Right ventricle myocardium superior (tissue), 1 donor: ENCODE data around the gene MYBPC2. TPM values are rescaled to one million over a fixed set of nuclear protein-coding genes. Genes with fewer than 3 reads are reported as not detected.

Experiments used
- ATAC-seq: fragments of 200-7000 bp; cut with Tn5 transposase; one replicate; pipeline ENCODE4 v1.9.1; 2020; ENCODE audit warnings: mild to moderate bottlenecking; ENCODE audit not compliant: poor library complexity
- DNase-seq: peaks from one replicate; pipeline ENCODE4 v3.0.0-alpha.2; 2020
- intact Hi-C: fragments of 100-400 bp; cut with DNase I; formaldehyde crosslinking; loops from one replicate; pipeline ENCODE4 v1.11.2; 2022
- total RNA-seq: library from RNA; stranded (reverse); fragmentation: NEBNext Ultra II Directional; extraction: Animal tissue kit (Norgen Biotek cat#: 25700); gene quantifications from one replicate; pipeline ENCODE4 v1.2.1, GENCODE V29; 2021
- donor health status: DM: no; HTN: yes; CAD: no; lungs with severe emphysema.

MYBPC2 gene
- total RNA-seq, 1 donor from 2014 or later = not detected

GRCh38 chr19:50406156-50406820, 26.4 kb upstream of the MYBPC2 start:
- intact Hi-C loops = no loop called here
- DNase-seq (no peak), ATAC-seq (no peak)

- ATAC-seq (no peak), DNase-seq (no peak)
- intact Hi-C loops = no loop called here
These were observed 25.9 kb upstream of the MYBPC2 start for GRCh38 chr19:50406829-50407228.

GRCh38 chr19:50409347-50409746, 23.3 kb upstream of the MYBPC2 start:
- intact Hi-C loops = no loop called here
- DNase-seq (no peak), ATAC-seq (no peak)

- no peak for ATAC-seq
- intact Hi-C loops = loop anchor here (5.0 kb wide), 1 partner anchor 43 kb away; the partner anchor contains the start of gene NAPSA
- DNase-seq = no peak
These were observed 22.6 kb upstream of the MYBPC2 start for GRCh38 chr19:50410109-50410508.

GRCh38 chr19:50412419-50412818, 20.3 kb upstream of the MYBPC2 start:
- ATAC-seq (no peak), DNase-seq (no peak)
- intact Hi-C loops = loop anchor here (5.0 kb wide), 1 partner anchor 45 kb away; the partner anchor contains the start of gene NAPSA

GRCh38 chr19:50413096-50413495, 19.6 kb upstream of the MYBPC2 start:
- no peak for DNase-seq
- intact Hi-C loops = loop anchor here (5.0 kb wide), 1 partner anchor 46 kb away; the partner anchor contains the start of gene NAPSA
- no peak for ATAC-seq

GRCh38 chr19:50413531-50413930, 19.2 kb upstream of the MYBPC2 start:
- ATAC-seq = no peak
- intact Hi-C loops = loop anchor here (5.0 kb wide), 1 partner anchor 46 kb away; the partner anchor contains the start of gene NAPSA

GRCh38 chr19:50414864-50415660, 17.6 kb upstream of the MYBPC2 start:
- ATAC-seq (peak; percentile 86), DNase-seq (peak; percentile 88)
- intact Hi-C loops = loop anchor here (5.0 kb wide), 1 partner anchor 48 kb away; the partner anchor contains the start of gene NAPSA

More at GRCh38 chr19:50413531-50413930, 19.2 kb upstream of the MYBPC2 start:
- DNase-seq = no peak

- intact Hi-C loops = no loop called here
- DNase-seq = peak; percentile 59
- peak; percentile 28 for ATAC-seq
These were observed 17.0 kb upstream of the MYBPC2 start for GRCh38 chr19:50415661-50416033.

- intact Hi-C loops = no loop called here
- ATAC-seq (no peak), DNase-seq (no peak)
These were observed 16.4 kb upstream of the MYBPC2 start for GRCh38 chr19:50416034-50416977.

- intact Hi-C loops = no loop called here
- DNase-seq (no peak), ATAC-seq (no peak)
These were observed 15.3 kb upstream of the MYBPC2 start for GRCh38 chr19:50417111-50418081.

GRCh38 chr19:50418176-50419021, 14.3 kb upstream of the MYBPC2 start, which contains the start of gene SPIB:
TSS of gene SPIB (plus strand) at chr19:50418938. CDS start at chr19:50418963, 25 bp downstream.
- ATAC-seq (no peak), DNase-seq (no peak)
- intact Hi-C loops = no loop called here

GRCh38 chr19:50419022-50419579, 13.6 kb upstream of the MYBPC2 start:
- no peak for DNase-seq
- ATAC-seq = no peak
- intact Hi-C loops = no loop called here

- intact Hi-C loops = no loop called here
- ATAC-seq = no peak
- no peak for DNase-seq
These were observed 13.1 kb upstream of the MYBPC2 start for GRCh38 chr19:50419580-50420035.

GRCh38 chr19:50420127-50420526, 12.6 kb upstream of the MYBPC2 start:
- intact Hi-C loops = no loop called here
- no peak for DNase-seq
- no peak for ATAC-seq

GRCh38 chr19:50420808-50421207, 11.9 kb upstream of the MYBPC2 start:
- DNase-seq (no peak), ATAC-seq (no peak)
- intact Hi-C loops = no loop called here
